HEK293T (cell line): Measurements from ENCODE around the gene RPL7L1.

Experiments used
- ARNT ChIP-seq: fragments of 450-650 bp; IDR thresholded peaks from 2 replicates; pipeline ENCODE4 v1.6.1; 2017; ENCODE audit warnings: mild to moderate bottlenecking
- BHLHE40 ChIP-seq: fragments of 450-650 bp; IDR thresholded peaks from 2 replicates; pipeline ENCODE4 v1.6.1; 2016; ENCODE audit warnings: mild to moderate bottlenecking, moderate library complexity, borderline replicate concordance
- FOXK2 ChIP-seq: fragments of 450-650 bp; IDR thresholded peaks from 2 replicates; pipeline ENCODE4 v1.6.1; 2016; ENCODE audit warnings: mild to moderate bottlenecking
- FOXM1 ChIP-seq: fragments of 450-650 bp; IDR thresholded peaks from 2 replicates; pipeline ENCODE4 v1.6.1; 2017; ENCODE audit warnings: mild to moderate bottlenecking, borderline replicate concordance
- SP1 ChIP-seq: fragments of 450-650 bp; IDR thresholded peaks from 2 replicates; pipeline ENCODE4 v1.6.1; 2017

DNA sequence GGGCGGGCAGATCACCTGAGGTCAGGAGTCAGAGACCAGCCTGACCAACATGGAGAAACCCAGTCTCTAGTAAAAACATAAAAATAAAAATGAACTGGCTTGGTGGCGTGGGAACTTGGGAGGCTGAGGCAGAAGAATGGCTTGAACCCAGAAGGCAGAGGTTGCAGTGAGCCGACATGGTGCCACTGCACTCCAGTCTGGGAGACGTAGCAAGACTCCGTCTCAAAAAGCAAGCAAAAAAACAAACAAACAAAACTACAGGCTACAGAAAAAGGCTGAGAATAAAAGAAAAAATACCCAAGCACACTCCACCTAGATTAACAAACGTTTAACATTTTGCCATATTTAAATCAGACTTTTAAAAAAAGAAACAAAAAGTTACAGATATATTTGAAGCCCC lies 42.4 kb downstream of the RPL7L1 start:
- TF ChIP-seq FOXK2 (no peak), ARNT (no peak), BHLHE40 (no peak), FOXM1 (no peak), SP1 (no peak)
